Chondrocyte (in vitro differentiated cells): Measurements from ENCODE around the gene SIL1. TPM values are rescaled to one million over a fixed set of nuclear protein-coding genes. Genes with fewer than 3 reads are reported as not detected.

Experiments used
- DNase-seq: peaks from one replicate; pipeline ENCODE4 v3.0.0; 2021; ENCODE audit warnings: mixed read lengths, low spot score
- H3K27ac Mint-ChIP-seq: one replicate; pipeline ENCODE4 v1.8.0; 2021; ENCODE audit warnings: mild to moderate bottlenecking, moderate library complexity, mixed read lengths; ENCODE audit not compliant: unreplicated experiment
- H3K27me3 Mint-ChIP-seq: 2 replicates; pipeline ENCODE4 v1.8.0; 2021; ENCODE audit warnings: low read depth, mixed read lengths
- H3K36me3 Mint-ChIP-seq: 2 replicates; pipeline ENCODE4 v1.8.0; 2021; ENCODE audit warnings: low read depth, mixed read lengths
- H3K4me1 Mint-ChIP-seq: 2 replicates; pipeline ENCODE4 v1.8.0; 2021; ENCODE audit warnings: low read depth, mild to moderate bottlenecking, mixed read lengths
- H3K4me3 Mint-ChIP-seq: one replicate; pipeline ENCODE4 v1.8.0; 2021; ENCODE audit warnings: mild to moderate bottlenecking, moderate library complexity, mixed read lengths; ENCODE audit not compliant: unreplicated experiment
- H3K9me3 Mint-ChIP-seq: 2 replicates; pipeline ENCODE4 v1.8.0; 2021; ENCODE audit warnings: low read depth, mixed read lengths
- total RNA-seq: library from RNA; stranded (reverse); gene quantifications from 3 replicates; pipeline ENCODE4 v1.2.1, GENCODE V29; 2021
- TF ChIP-seq, protein P1 (sequence below): fragments of 200-600 bp; sonication (generic); IDR thresholded peaks from 2 replicates; pipeline ENCODE4 v1.5.0; 2021; ENCODE audit warnings: antibody characterized with exemption, mild to moderate bottlenecking, moderate library complexity

SIL1 gene
- total RNA-seq, 1 donor from 2014 or later: 71.1 TPM

DNA sequence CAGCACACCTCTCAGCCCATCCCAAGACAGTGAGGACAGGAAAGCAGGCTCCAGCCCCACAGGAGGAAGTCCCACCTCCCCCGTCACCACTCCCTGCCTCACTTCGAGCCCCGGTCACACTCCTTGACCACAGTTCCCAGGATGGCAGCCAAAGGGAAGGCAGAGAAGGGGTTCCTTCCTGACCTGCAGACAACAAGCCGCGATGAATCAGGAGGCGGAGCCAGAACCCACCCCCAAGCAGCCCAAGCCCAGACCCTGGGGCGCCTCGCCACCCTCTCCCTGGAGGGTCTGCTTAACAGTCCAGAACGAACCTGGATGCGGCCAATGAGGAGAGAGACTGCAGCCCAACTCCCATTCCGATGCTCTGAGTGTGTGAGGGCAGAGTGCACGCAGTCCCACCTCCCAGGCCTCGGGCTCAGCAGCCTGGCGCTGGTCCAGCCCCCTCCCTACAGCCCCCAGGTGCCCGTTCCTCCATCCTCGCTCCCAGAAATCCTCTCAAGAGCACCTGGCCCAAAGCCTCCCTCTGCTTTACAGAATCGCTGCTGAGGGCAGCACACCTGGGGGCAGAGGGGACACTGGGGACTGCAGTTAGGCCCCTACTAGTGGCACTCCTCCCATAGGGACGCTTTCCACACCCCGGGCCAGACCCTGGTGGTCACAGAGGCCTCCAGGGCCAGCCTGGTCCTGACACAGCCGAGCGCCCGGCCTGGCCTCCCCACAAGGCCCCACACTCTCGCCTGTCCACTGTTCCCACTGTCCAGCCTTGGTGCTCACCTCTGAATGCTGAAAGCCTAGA, 253.4 kb downstream of the SIL1 start:
- TF ChIP-seq, protein P1, sequence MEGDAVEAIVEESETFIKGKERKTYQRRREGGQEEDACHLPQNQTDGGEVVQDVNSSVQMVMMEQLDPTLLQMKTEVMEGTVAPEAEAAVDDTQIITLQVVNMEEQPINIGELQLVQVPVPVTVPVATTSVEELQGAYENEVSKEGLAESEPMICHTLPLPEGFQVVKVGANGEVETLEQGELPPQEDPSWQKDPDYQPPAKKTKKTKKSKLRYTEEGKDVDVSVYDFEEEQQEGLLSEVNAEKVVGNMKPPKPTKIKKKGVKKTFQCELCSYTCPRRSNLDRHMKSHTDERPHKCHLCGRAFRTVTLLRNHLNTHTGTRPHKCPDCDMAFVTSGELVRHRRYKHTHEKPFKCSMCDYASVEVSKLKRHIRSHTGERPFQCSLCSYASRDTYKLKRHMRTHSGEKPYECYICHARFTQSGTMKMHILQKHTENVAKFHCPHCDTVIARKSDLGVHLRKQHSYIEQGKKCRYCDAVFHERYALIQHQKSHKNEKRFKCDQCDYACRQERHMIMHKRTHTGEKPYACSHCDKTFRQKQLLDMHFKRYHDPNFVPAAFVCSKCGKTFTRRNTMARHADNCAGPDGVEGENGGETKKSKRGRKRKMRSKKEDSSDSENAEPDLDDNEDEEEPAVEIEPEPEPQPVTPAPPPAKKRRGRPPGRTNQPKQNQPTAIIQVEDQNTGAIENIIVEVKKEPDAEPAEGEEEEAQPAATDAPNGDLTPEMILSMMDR: no peak
- peaks cover 15% of the 10 kb centered on the region for H3K4me1 Mint-ChIP-seq
- peaks cover 5% of the 10 kb centered on the region for H3K9me3 Mint-ChIP-seq
- H3K4me3 Mint-ChIP-seq: no peak overlapping the region
- H3K27ac Mint-ChIP-seq: no peak overlapping the region
- H3K36me3 Mint-ChIP-seq: peaks cover 8% of the 10 kb centered on the region
- DNase-seq: peak; percentile 85
- no peaks in the 10 kb centered on the region for H3K27me3 Mint-ChIP-seq

DNA sequence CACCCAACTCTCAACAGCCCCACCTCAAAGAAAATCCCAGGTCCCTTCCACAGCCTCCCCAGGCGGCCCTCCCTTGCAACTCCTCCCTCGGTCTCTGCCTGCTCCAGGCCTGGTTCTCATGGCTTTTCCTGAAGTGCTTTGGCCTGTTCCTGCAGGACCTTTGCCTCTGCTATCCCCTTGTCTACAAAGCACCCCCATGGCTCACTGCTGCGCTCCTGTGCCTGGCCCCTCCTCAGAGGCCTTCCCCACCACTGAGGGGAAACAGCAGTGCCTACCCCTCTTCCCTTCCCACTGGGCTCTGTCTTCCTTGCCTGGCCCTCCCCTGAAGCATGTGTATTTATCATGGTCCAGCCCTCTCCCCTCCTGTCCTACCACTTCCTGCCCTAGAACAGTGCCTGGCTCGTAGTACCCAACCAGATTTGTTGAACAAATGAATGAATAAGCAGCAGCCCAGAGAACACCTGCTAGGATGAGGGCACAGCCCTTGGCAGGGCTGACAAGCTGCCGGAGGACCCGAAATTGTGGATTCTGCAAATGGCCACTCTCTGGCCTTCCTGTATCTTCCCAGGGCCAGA, 254.5 kb downstream of the SIL1 start:
- H3K4me3 Mint-ChIP-seq: no peak overlapping the region
- H3K9me3 Mint-ChIP-seq: peaks cover 5% of the 10 kb centered on the region
- no peaks in the 10 kb centered on the region for H3K27me3 Mint-ChIP-seq
- H3K36me3 Mint-ChIP-seq: peaks cover 8% of the 10 kb centered on the region
- peak overlapping the region; percentile 87 for H3K27ac Mint-ChIP-seq
- TF ChIP-seq, protein P1: no peak
- no peak for DNase-seq
- H3K4me1 Mint-ChIP-seq: peaks cover 13% of the 10 kb centered on the region

DNA sequence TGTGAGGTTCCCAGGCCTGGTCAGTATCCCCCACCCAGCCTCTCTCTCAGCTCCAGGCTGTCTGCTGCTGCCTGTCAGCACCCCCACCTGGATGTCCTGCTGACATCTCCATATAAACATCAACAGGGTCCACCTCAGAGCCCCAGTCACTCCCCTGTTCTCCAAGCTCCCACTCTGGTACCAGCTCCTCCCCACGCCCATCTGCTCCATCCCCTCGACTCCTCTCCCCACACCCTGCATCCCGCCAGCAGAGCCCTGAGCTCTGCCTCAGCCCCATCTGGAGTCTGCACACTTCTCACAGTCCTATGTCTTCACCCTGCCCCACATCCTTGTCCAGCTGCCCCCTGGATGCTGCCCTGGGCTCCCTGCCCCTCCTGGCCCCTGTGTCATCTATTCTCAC, 255.3 kb downstream of the SIL1 start:
- H3K27me3 Mint-ChIP-seq: no peaks in the 10 kb centered on the region
- TF ChIP-seq, protein P1: no peak
- no peak for DNase-seq
- peaks cover 9% of the 10 kb centered on the region for H3K36me3 Mint-ChIP-seq
- no peak overlapping the region for H3K27ac Mint-ChIP-seq
- H3K4me1 Mint-ChIP-seq: peaks cover 9% of the 10 kb centered on the region
- H3K9me3 Mint-ChIP-seq: peaks cover 5% of the 10 kb centered on the region
- no peak overlapping the region for H3K4me3 Mint-ChIP-seq

GRCh38 chr5:138942066-138942465, 256.1 kb downstream of the SIL1 start:
- Mint-ChIP-seq H3K9me3 (peaks cover 5% of the 10 kb centered on the region), H3K27me3 (no peaks in the 10 kb centered on the region), H3K4me3 (no peak overlapping the region), H3K27ac (no peak overlapping the region), H3K4me1 (peaks cover 9% of the 10 kb centered on the region), H3K36me3 (peaks cover 9% of the 10 kb centered on the region)
- TF ChIP-seq, protein P1: no peak
- DNase-seq: no peak

- H3K27ac Mint-ChIP-seq: peak overlapping the region; percentile 41
- TF ChIP-seq, protein P1: no peak
- peaks cover 26% of the 10 kb centered on the region for H3K36me3 Mint-ChIP-seq
- peaks cover 5% of the 10 kb centered on the region for H3K9me3 Mint-ChIP-seq
- H3K27me3 Mint-ChIP-seq: no peaks in the 10 kb centered on the region
- H3K4me1 Mint-ChIP-seq: peaks cover 11% of the 10 kb centered on the region
- H3K4me3 Mint-ChIP-seq: no peak overlapping the region
- DNase-seq: no peak
Observed at GRCh38 chr5:138938526-138938925, 259.6 kb downstream of the SIL1 start.
